ENCODE results near the gene IRF9. TPM values are rescaled to one million over a fixed set of nuclear protein-coding genes. Genes with fewer than 3 reads are reported as not detected.

The IRF9 gene
- total RNA-seq, 1 donor from 2014 or later: 229 TPM

Other genes starting within 250 kb of the IRF9 start
- 15.8 and 16.1 TPM in 2 replicates for gene DHRS4, start 207.5 kb upstream of the IRF9 start, total RNA-seq
- 12.7 and 17.9 TPM in 2 replicates for gene DHRS4L2, start 172.3 kb upstream of the IRF9 start, total RNA-seq
- 3.5 and 3.9 TPM in 2 replicates for gene CARMIL3, start 109.3 kb upstream of the IRF9 start, total RNA-seq
- gene CPNE6, start 89.7 kb upstream of the IRF9 start, total RNA-seq: 0.09 TPM in 1 of 2 replicates, not detected in the other
- gene PCK2, start 67.0 kb upstream of the IRF9 start, total RNA-seq: 82.1 and 102 TPM in 2 replicates
- 84.3 and 86.5 TPM in 2 replicates for gene DCAF11, start 46.5 kb upstream of the IRF9 start, total RNA-seq
- 5.4 and 5.5 TPM in 2 replicates for gene NRL, start 46.3 kb upstream of the IRF9 start, total RNA-seq
- 2.3 and 2.4 TPM in 2 replicates for gene FITM1, start 30.6 kb upstream of the IRF9 start, total RNA-seq
- gene PSME1, start 25.1 kb upstream of the IRF9 start, total RNA-seq: 406 and 449 TPM in 2 replicates
- 22.5 and 22.6 TPM in 2 replicates for gene EMC9, start 19.7 kb upstream of the IRF9 start, total RNA-seq
- 285 and 312 TPM in 2 replicates for gene PSME2, start 14.7 kb upstream of the IRF9 start, total RNA-seq
- gene RNF31, start 13.8 kb upstream of the IRF9 start, total RNA-seq: 87.4 and 99.8 TPM in 2 replicates
- 27.0 and 35.3 TPM in 2 replicates for gene REC8, start 10.8 kb downstream of the IRF9 start, total RNA-seq
- 76.4 and 80.3 TPM in 2 replicates for gene IPO4, start 27.6 kb downstream of the IRF9 start, total RNA-seq
- gene TM9SF1, start 34.2 kb downstream of the IRF9 start, total RNA-seq: 24.5 and 26.3 TPM in 2 replicates
- 0.66 and 0.98 TPM in 2 replicates for gene TSSK4, start 44.4 kb downstream of the IRF9 start, total RNA-seq
- gene CHMP4A, start 52.2 kb downstream of the IRF9 start, total RNA-seq: 88.5 and 117 TPM in 2 replicates
- 12.7 and 16.3 TPM in 2 replicates for gene MDP1, start 54.8 kb downstream of the IRF9 start, total RNA-seq
- 129 and 149 TPM in 2 replicates for gene NEDD8, start 71.1 kb downstream of the IRF9 start, total RNA-seq
- 43.8 and 50.2 TPM in 2 replicates for gene GMPR2, start 71.7 kb downstream of the IRF9 start, total RNA-seq
- 197 and 205 TPM in 2 replicates for gene TINF2, start 81.4 kb downstream of the IRF9 start, total RNA-seq
- 6.4 and 6.5 TPM in 2 replicates for gene TGM1, start 101.9 kb downstream of the IRF9 start, total RNA-seq
- gene RABGGTA, start 110.3 kb downstream of the IRF9 start, total RNA-seq: 53.6 and 70.5 TPM in 2 replicates
- gene DHRS1, start 138.5 kb downstream of the IRF9 start, total RNA-seq: 32.5 and 33.9 TPM in 2 replicates
- gene NOP9, start 138.6 kb downstream of the IRF9 start, total RNA-seq: 30.5 and 36.4 TPM in 2 replicates
- gene CIDEB, start 146.7 kb downstream of the IRF9 start, total RNA-seq: 9.2 and 9.4 TPM in 2 replicates
- 7.7 and 9.1 TPM in 2 replicates for gene LTB4R2, start 148.9 kb downstream of the IRF9 start, total RNA-seq
- gene LTB4R, start 150.2 kb downstream of the IRF9 start, total RNA-seq: 8.2 and 8.6 TPM in 2 replicates
- gene ADCY4, start 173.8 kb downstream of the IRF9 start, total RNA-seq: 2.3 and 2.4 TPM in 2 replicates
- 38.9 and 39.2 TPM in 2 replicates for gene RIPK3, start 178.7 kb downstream of the IRF9 start, total RNA-seq
- gene NFATC4, start 206.9 kb downstream of the IRF9 start, total RNA-seq: 9.4 and 11.2 TPM in 2 replicates
- gene NYNRIN, start 237.7 kb downstream of the IRF9 start, total RNA-seq: 0.02 and 0.04 TPM in 2 replicates